GM12878 (cell line): ENCODE data around the gene GATA2. TPM values are rescaled to one million over a fixed set of nuclear protein-coding genes. Genes with fewer than 3 reads are reported as not detected.

Source experiments
- ATAC-seq: fragments of 200-7000 bp; cut with Tn5 transposase; 3 replicates; pipeline ENCODE4 v1.9.1; 2020; ENCODE audit warnings: mild to moderate bottlenecking, moderate library complexity
- BruUV-seq: library from RNA; stranded (reverse); fragments of 400-500 nt; replicated peaks from 2 replicates; lab custom pipeline; 2021; lab: Mats Ljungman, UMichigan
- CTCF ChIA-PET: fragments of 300-600 bp; sonication (Branson Sonifier 250); formaldehyde crosslinking; extraction: SDS; loops from one replicate; lab custom pipeline; 2021; ENCODE audit warnings: inconsistent platforms; lab: Yijun Ruan, JAX
- POLR2A ChIA-PET: fragments of 350-600 bp; formaldehyde crosslinking; extraction: SDS; loops from one replicate; lab custom pipeline; 2021; ENCODE audit warnings: inconsistent platforms; lab: Charles Lee
- RAD21 ChIA-PET: fragments of 300-600 bp; sonication (Branson Sonifier 250); formaldehyde crosslinking; loops from one replicate; lab custom pipeline; 2023; ENCODE audit warnings: antibody characterized with exemption; ENCODE audit not compliant: unreplicated experiment; lab: Charles Lee
- SMC1A ChIA-PET: fragments of 300-600 bp; sonication (Branson Sonifier 250); formaldehyde crosslinking; loops from one replicate; lab custom pipeline; 2023; ENCODE audit not compliant: unreplicated experiment, uncharacterized antibody; lab: Charles Lee
- DNase-seq: peaks from one replicate; pipeline ENCODE4 v3.0.0-alpha.2; 2011; ENCODE audit warnings: low read depth, low spot score
- FAIRE-seq: peaks from 3 replicates; lab custom pipeline; 2011; peaks lifted over from hg19 to GRCh38; lab: Jason Lieb, UNC
- H2AFZ ChIP-seq: 2 replicates; pipeline ENCODE4 v1.6.0; 2011; ENCODE audit warnings: low read depth, low read length, control low read depth; ENCODE audit not compliant: control insufficient read depth
- H3K27ac ChIP-seq: 2 replicates; pipeline ENCODE4 v1.5.1; 2011; ENCODE audit warnings: control low read depth; ENCODE audit not compliant: control insufficient read depth, insufficient read depth
- H3K27me3 ChIP-seq, 2 experiments: replicated peaks in 1 of 2; 2 replicates each; pipeline versions ENCODE4 v1.6.0 to v1.6.1; 2011; ENCODE audit warnings: low read length in 1 of 2; ENCODE audit not compliant: control insufficient read depth in 2 of 2, insufficient read depth in 2 of 2
- H3K36me3 ChIP-seq, 2 experiments: 2 replicates each; pipeline ENCODE4 v1.5.1; 2011; ENCODE audit warnings: low read length in 1 of 2; ENCODE audit not compliant: control insufficient read depth in 2 of 2, insufficient read depth in 2 of 2
- H3K4me1 ChIP-seq: 2 replicates; pipeline ENCODE4 v1.6.1; 2011; ENCODE audit warnings: mild to moderate bottlenecking, low read length, moderate library complexity, mixed read lengths; ENCODE audit not compliant: control insufficient read depth, insufficient read depth
- H3K4me2 ChIP-seq: 2 replicates; pipeline ENCODE4 v1.6.0; 2011; ENCODE audit warnings: control low read depth; ENCODE audit not compliant: control insufficient read depth, insufficient read depth
- H3K4me3 ChIP-seq: fragments of 200-600 bp; sonication (generic); 2 replicates; pipeline ENCODE4 v1.5.1; 2016
- H3K79me2 ChIP-seq: 2 replicates; pipeline ENCODE4 v1.6.0; 2011; ENCODE audit warnings: low read length; ENCODE audit not compliant: control insufficient read depth, insufficient read depth
- H3K9ac ChIP-seq: 2 replicates; pipeline ENCODE4 v1.8.0; 2011; ENCODE audit warnings: low read length, control low read depth, mixed read lengths; ENCODE audit not compliant: control insufficient read depth, insufficient read depth
- H3K9me3 ChIP-seq: replicated peaks from 3 replicates; pipeline ENCODE4 v1.5.1; 2011; ENCODE audit warnings: mild to moderate bottlenecking, low read length; ENCODE audit not compliant: control insufficient read depth, insufficient read depth
- H4K20me1 ChIP-seq: 2 replicates; pipeline ENCODE4 v1.6.0; 2011; ENCODE audit not compliant: control insufficient read depth, insufficient read depth
- CBX5 ChIP-seq: sonication (generic); IDR thresholded peaks from 2 replicates; pipeline ENCODE4 v1.6.1; 2016; ENCODE audit warnings: low read depth, moderate library complexity, mild to moderate bottlenecking, inconsistent platforms
- CREB1 ChIP-seq: IDR thresholded peaks from 2 replicates; pipeline ENCODE4 v1.6.1; 2012; ENCODE audit warnings: low read depth, mild to moderate bottlenecking, inconsistent platforms
- GABPA ChIP-seq: IDR thresholded peaks from 2 replicates; pipeline ENCODE4 v1.6.1; 2014; ENCODE audit warnings: antibody characterized with exemption, low read depth, mild to moderate bottlenecking, inconsistent platforms
- KDM1A ChIP-seq: fragments of 200-600 bp; sonication (generic); IDR thresholded peaks from 2 replicates; pipeline ENCODE4 v1.6.1; 2016; ENCODE audit warnings: borderline replicate concordance
- MEF2B ChIP-seq: fragments of 450-650 bp; IDR thresholded peaks from 2 replicates; pipeline ENCODE4 v1.6.1; 2018; ENCODE audit warnings: mild to moderate bottlenecking, moderate library complexity; ENCODE audit not compliant: partially characterized antibody, poor library complexity, severe bottlenecking
- MXI1 ChIP-seq: fragments of 150-350 bp; IDR thresholded peaks from 2 replicates; pipeline ENCODE4 v1.6.1; 2011; ENCODE audit warnings: low read depth, mild to moderate bottlenecking, inconsistent platforms, low read length, improper control_type of control experiment
- MYC ChIP-seq: IDR thresholded peaks from 2 replicates; pipeline ENCODE4 v1.6.1; 2011; ENCODE audit warnings: mild to moderate bottlenecking, low read length, moderate library complexity, inconsistent platforms; ENCODE audit not compliant: insufficient read depth, insufficient replicate concordance, insufficient read length, severe bottlenecking
- NFIC ChIP-seq: IDR thresholded peaks from 2 replicates; pipeline ENCODE4 v1.6.1; 2012; ENCODE audit warnings: low read depth, mild to moderate bottlenecking, inconsistent platforms, low read length, moderate library complexity
- NR2C1 ChIP-seq: fragments of 450-650 bp; IDR thresholded peaks from 2 replicates; pipeline ENCODE4 v1.6.1; 2017; ENCODE audit warnings: antibody characterized with exemption, mild to moderate bottlenecking, moderate library complexity
- NRF1 ChIP-seq: conservative IDR thresholded peaks from 2 replicates; pipeline ENCODE4 v1.6.1; 2011; ENCODE audit warnings: mild to moderate bottlenecking, low read depth, low read length, improper control_type of control experiment
- POLR2A ChIP-seq: IDR thresholded peaks from 2 replicates; pipeline ENCODE4 v1.6.1; 2011; ENCODE audit warnings: low read depth, mild to moderate bottlenecking, low read length
- RCOR1 ChIP-seq: conservative IDR thresholded peaks from 2 replicates; pipeline ENCODE4 v1.6.1; 2012; ENCODE audit warnings: low read depth, low read length, improper control_type of control experiment
- SMAD5 ChIP-seq: IDR thresholded peaks from 2 replicates; pipeline ENCODE4 v1.6.1; 2016; ENCODE audit warnings: antibody characterized with exemption, low read depth
- TAF1 ChIP-seq: IDR thresholded peaks from 2 replicates; pipeline ENCODE4 v1.6.1; 2011; ENCODE audit warnings: mild to moderate bottlenecking, low read depth, low read length, borderline replicate concordance
- TBL1XR1 ChIP-seq: IDR thresholded peaks from 2 replicates; pipeline ENCODE4 v1.6.1; 2012; ENCODE audit warnings: low read depth, low read length, improper control_type of control experiment
- YY1 ChIP-seq: IDR thresholded peaks from 2 replicates; pipeline ENCODE4 v1.6.1; 2011; ENCODE audit warnings: low read depth, mild to moderate bottlenecking, low read length
- ZBED1 ChIP-seq: IDR thresholded peaks from 2 replicates; pipeline ENCODE4 v1.6.1; 2016; ENCODE audit warnings: borderline replicate concordance
- whole genome bisulfite sequencing: methylation state at CpG from one replicate; pipeline ENCODE4 v1.1.6; 2016; ENCODE audit warnings: low lambda C conversion rate; ENCODE audit not compliant: insufficient replicate concordance, insufficient coverage; ENCODE audit errors: missing lambda C conversion rate; 5-methylcytosine and 5-hydroxymethylcytosine counted together
- in situ Hi-C: fragments of 300-500 bp; cut with MboI; formaldehyde crosslinking; loops from 9 replicates; pipeline ENCODE4 v1.14.3; 2018; ENCODE audit warnings: mixed read lengths
- intact Hi-C: fragments of 100-400 bp; cut with micrococcal nuclease; formaldehyde crosslinking; loops from one replicate; pipeline ENCODE4 v1.14.2; 2022; ENCODE audit not compliant: unreplicated experiment
- polyA plus RNA-seq, 11 experiments: library from polyadenylated mRNA; depleted of rRNA in 4 of 11; unstranded in 6 of 11; stranded (reverse) in 5 of 11; fragments of >200 nt; fragmentation: Nextera tagmentation in 4 of 11; fragmentation: Illumina TruSeq in 1 of 11; extraction: Ambion mirVana in 4 of 11; extraction: Trizol in 1 of 11; gene quantifications; 1 replicate in 1 of 11; 2 replicates in 10 of 11; pipeline versions ENCODE4 v1.2.1 to v1.2.3, GENCODE V29; 2011 to 2016; ENCODE audit warnings: inconsistent platforms in 2 of 11, missing spikeins in 2 of 11, low read depth in 1 of 11
- total RNA-seq, 4 experiments: library from RNA; depleted of rRNA in 3 of 4; stranded (reverse); fragments of >200 nt in 3 of 4; fragmentation: Illumina TruSeq in 1 of 4; extraction: Trizol in 1 of 4; gene quantifications; 2 replicates each; pipeline versions ENCODE4 v1.2.1 to v1.2.3, GENCODE V29; 2013 to 2021
- TF ChIP-seq, protein P1 (sequence below): IDR thresholded peaks from 2 replicates; pipeline ENCODE4 v1.6.1; 2011; ENCODE audit warnings: mild to moderate bottlenecking, low read depth, low read length, moderate library complexity; ENCODE audit not compliant: insufficient replicate concordance
- TF ChIP-seq, protein P2 (sequence below): fragments of 450-650 bp; IDR thresholded peaks from 2 replicates; pipeline ENCODE4 v1.6.1; 2017; ENCODE audit warnings: low read depth, mild to moderate bottlenecking, moderate library complexity
- TF ChIP-seq, protein P3 (sequence below): IDR thresholded peaks from 2 replicates; pipeline ENCODE4 v1.6.1; 2012; ENCODE audit warnings: low read length, inconsistent platforms

The GATA2 gene
- total and polyA plus RNA-seq, 10 of the 15 experiments (the other 5 are each of a cell fraction or from before 2014, with no cell fraction given), result 0.56 TPM; not detected in 9

DNA sequence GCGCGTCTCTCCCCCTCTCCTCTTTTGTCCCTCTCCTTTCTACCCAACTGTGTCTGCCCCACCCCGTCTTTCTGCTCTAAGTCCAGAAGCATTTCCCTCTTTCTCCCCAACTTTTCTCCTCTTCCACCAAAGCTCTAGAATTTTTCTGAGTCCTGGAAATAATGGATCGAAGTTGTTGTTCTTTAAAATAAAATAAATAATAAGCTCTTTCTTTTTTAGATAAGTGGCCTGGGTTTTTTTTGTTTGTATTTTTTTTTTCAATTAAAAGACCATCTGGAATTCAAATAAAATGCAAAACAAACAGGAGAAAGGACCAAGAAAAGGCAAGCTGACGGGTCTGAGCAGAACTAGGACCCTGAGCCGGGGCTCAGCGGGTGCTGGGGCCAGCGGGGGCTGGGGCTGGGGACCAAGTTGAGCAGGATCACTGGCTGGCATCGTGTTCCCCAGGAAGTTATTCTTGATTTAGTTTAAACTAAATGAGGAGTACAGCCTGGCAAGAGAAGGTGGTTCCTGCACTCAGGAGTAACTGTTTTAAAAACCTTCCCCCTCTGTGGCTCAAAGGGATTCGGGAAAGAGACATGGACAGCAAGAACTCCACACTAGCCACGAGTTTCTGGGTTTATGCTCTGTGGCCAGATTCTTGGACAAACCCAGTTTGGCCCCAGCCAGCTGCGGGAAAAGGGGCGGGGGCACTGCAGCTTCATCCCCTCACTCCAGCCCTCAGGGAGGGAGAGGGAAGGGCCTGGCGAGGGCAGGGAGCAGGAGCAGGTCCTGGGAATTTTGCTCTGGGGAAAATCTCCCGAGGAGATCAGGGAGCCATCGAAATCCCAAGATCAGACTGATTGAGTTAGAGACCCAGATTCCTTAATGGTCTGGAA is 8.4 kb downstream of the GATA2 start:
- no peak for ATAC-seq
- TF ChIP-seq, protein P1, sequence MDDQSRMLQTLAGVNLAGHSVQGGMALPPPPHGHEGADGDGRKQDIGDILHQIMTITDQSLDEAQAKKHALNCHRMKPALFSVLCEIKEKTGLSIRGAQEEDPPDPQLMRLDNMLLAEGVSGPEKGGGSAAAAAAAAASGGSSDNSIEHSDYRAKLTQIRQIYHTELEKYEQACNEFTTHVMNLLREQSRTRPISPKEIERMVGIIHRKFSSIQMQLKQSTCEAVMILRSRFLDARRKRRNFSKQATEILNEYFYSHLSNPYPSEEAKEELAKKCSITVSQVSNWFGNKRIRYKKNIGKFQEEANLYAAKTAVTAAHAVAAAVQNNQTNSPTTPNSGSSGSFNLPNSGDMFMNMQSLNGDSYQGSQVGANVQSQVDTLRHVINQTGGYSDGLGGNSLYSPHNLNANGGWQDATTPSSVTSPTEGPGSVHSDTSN, result no peak
- TF ChIP-seq GABPA (no peak), YY1 (no peak), RCOR1 (no peak), KDM1A (no peak), NR2C1 (no peak), NRF1 (no peak), SMAD5 (no peak), MXI1 (no peak), CREB1 (no peak), CBX5 (no peak), MYC (no peak), ZBED1 (no peak), NFIC (no peak), TBL1XR1 (no peak), MEF2B (no peak), TAF1 (no peak), POLR2A (no peak)
- TF ChIP-seq, protein P2, sequence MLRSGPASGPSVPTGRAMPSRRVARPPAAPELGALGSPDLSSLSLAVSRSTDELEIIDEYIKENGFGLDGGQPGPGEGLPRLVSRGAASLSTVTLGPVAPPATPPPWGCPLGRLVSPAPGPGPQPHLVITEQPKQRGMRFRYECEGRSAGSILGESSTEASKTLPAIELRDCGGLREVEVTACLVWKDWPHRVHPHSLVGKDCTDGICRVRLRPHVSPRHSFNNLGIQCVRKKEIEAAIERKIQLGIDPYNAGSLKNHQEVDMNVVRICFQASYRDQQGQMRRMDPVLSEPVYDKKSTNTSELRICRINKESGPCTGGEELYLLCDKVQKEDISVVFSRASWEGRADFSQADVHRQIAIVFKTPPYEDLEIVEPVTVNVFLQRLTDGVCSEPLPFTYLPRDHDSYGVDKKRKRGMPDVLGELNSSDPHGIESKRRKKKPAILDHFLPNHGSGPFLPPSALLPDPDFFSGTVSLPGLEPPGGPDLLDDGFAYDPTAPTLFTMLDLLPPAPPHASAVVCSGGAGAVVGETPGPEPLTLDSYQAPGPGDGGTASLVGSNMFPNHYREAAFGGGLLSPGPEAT, result no peak
- TF ChIP-seq, protein P3, sequence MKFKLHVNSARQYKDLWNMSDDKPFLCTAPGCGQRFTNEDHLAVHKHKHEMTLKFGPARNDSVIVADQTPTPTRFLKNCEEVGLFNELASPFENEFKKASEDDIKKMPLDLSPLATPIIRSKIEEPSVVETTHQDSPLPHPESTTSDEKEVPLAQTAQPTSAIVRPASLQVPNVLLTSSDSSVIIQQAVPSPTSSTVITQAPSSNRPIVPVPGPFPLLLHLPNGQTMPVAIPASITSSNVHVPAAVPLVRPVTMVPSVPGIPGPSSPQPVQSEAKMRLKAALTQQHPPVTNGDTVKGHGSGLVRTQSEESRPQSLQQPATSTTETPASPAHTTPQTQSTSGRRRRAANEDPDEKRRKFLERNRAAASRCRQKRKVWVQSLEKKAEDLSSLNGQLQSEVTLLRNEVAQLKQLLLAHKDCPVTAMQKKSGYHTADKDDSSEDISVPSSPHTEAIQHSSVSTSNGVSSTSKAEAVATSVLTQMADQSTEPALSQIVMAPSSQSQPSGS, result no peak
- TF ChIP-seq, all 136 proteins: peak for 0
- ChIA-PET RAD21 (no interaction called here), POLR2A (no interaction called here), SMC1A (interaction anchor here (0.9 kb wide), 1 partner anchor 122 kb away, joined by 3 read pairs; no protein-coding TSS in a partner anchor), CTCF (interaction anchor here (0.7 kb wide), 1 partner anchor 57 kb away, joined by 3 read pairs; no protein-coding TSS in a partner anchor)
- DNase-seq (no peak), FAIRE-seq (no peak)
- no TSS peak for BruUV-seq
- no peaks in the 10 kb centered on the region for H3K9me3 ChIP-seq
- no peaks in the 10 kb centered on the region for H3K4me1 ChIP-seq
- no peak overlapping the region for H3K4me3 ChIP-seq
- intact Hi-C loops (no loop called here), in situ Hi-C loops (no loop called here)
- no peak overlapping the region for H3K9ac ChIP-seq
- H3K36me3 ChIP-seq, result no peaks in the 10 kb centered on the region
- no peaks in the 10 kb centered on the region for H4K20me1 ChIP-seq
- 26% methylated on average over 15 of the region's 16 CpGs for WGBS
- peaks cover 17 to 30% of the 10 kb centered on the region in 2 experiments for H3K27me3 ChIP-seq
- H2AFZ ChIP-seq, result no peak overlapping the region
- no peak overlapping the region for H3K27ac ChIP-seq
- no peak overlapping the region for H3K4me2 ChIP-seq
- no peaks in the 10 kb centered on the region for H3K79me2 ChIP-seq
